ENCODE measurements around the gene SNX3. TPM values are rescaled to one million over a fixed set of nuclear protein-coding genes. Genes with fewer than 3 reads are reported as not detected.
A peak's percentile ranks its signal among the peaks of the same experiment; 100 is the strongest.

SNX3 gene
- total and polyA plus RNA-seq, 2 experiments from 2014 or later: 291 to 359 TPM

GRCh38 chr6:108168090-108168463 is 92.8 kb downstream of the SNX3 start:
- peaks cover 5% of the 10 kb centered on the region for H4K20me1 ChIP-seq (ENCODE audit: insufficient read depth, poor library complexity, severe bottlenecking)
- H3K4me3 ChIP-seq: no peak overlapping the region
- TF ChIP-seq, protein P1, sequence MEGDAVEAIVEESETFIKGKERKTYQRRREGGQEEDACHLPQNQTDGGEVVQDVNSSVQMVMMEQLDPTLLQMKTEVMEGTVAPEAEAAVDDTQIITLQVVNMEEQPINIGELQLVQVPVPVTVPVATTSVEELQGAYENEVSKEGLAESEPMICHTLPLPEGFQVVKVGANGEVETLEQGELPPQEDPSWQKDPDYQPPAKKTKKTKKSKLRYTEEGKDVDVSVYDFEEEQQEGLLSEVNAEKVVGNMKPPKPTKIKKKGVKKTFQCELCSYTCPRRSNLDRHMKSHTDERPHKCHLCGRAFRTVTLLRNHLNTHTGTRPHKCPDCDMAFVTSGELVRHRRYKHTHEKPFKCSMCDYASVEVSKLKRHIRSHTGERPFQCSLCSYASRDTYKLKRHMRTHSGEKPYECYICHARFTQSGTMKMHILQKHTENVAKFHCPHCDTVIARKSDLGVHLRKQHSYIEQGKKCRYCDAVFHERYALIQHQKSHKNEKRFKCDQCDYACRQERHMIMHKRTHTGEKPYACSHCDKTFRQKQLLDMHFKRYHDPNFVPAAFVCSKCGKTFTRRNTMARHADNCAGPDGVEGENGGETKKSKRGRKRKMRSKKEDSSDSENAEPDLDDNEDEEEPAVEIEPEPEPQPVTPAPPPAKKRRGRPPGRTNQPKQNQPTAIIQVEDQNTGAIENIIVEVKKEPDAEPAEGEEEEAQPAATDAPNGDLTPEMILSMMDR (IDR thresholded peaks at IDR 0.05; ENCODE audit: poor library complexity): no peak
- TF ChIP-seq EZH2 (IDR thresholded peaks at IDR 0.05; ENCODE audit: borderline replicate concordance): no peak
- TF ChIP-seq EZH2phosphoT487 (IDR thresholded peaks at IDR 0.05; ENCODE audit: low read depth, severe bottlenecking, unreplicated experiment): no peak
- H2AFZ ChIP-seq: no peak overlapping the region
- no peaks in the 10 kb centered on the region for H3K9me3 ChIP-seq (ENCODE audit: low read depth)
- H3K79me2 ChIP-seq: no peaks in the 10 kb centered on the region
- no peaks in the 10 kb centered on the region for H3K36me3 ChIP-seq (replicated peaks; ENCODE audit: insufficient read depth, low read depth)
- peaks cover 100% of the 10 kb centered on the region for H3K27me3 ChIP-seq
- DNase-seq (ENCODE audit: low spot score): no peak
- WGBS (ENCODE audit: low lambda C conversion rate, missing lambda C conversion rate): 15% methylated on average over 23 of the region's 23 CpGs
- H3K4me2 ChIP-seq: peak overlapping the region; percentile 82
- H3K4me1 ChIP-seq (ENCODE audit: insufficient read depth): peaks cover 50% of the 10 kb centered on the region
- H3K9me2 ChIP-seq (replicated peaks; ENCODE audit: insufficient read depth): no peaks in the 10 kb centered on the region
- no peak overlapping the region for H3K27ac ChIP-seq

- WGBS (ENCODE audit: low lambda C conversion rate, missing lambda C conversion rate): 18% methylated on average over 34 of the region's 35 CpGs
- TF ChIP-seq, protein P1 (IDR thresholded peaks at IDR 0.05; ENCODE audit: poor library complexity): no peak
- peak; percentile 73 for TF ChIP-seq EZH2phosphoT487 (IDR thresholded peaks at IDR 0.05; ENCODE audit: low read depth, severe bottlenecking, unreplicated experiment)
- peak; percentile 40 for TF ChIP-seq EZH2 (IDR thresholded peaks at IDR 0.05; ENCODE audit: borderline replicate concordance)
- H4K20me1 ChIP-seq (ENCODE audit: insufficient read depth, poor library complexity, severe bottlenecking): peaks cover 5% of the 10 kb centered on the region
- peaks cover 50% of the 10 kb centered on the region for H3K4me1 ChIP-seq (ENCODE audit: insufficient read depth)
- no peak overlapping the region for H3K4me3 ChIP-seq
- no peaks in the 10 kb centered on the region for H3K9me2 ChIP-seq (replicated peaks; ENCODE audit: insufficient read depth)
- H3K27ac ChIP-seq: no peak overlapping the region
- H3K36me3 ChIP-seq (replicated peaks; ENCODE audit: insufficient read depth, low read depth): no peaks in the 10 kb centered on the region
- no peaks in the 10 kb centered on the region for H3K79me2 ChIP-seq
- peaks cover 100% of the 10 kb centered on the region for H3K27me3 ChIP-seq
- H2AFZ ChIP-seq: no peak overlapping the region
- peak overlapping the region; percentile 82 for H3K4me2 ChIP-seq
- no peak for DNase-seq (ENCODE audit: low spot score)
- H3K9me3 ChIP-seq (ENCODE audit: low read depth): no peaks in the 10 kb centered on the region
These were observed 93.3 kb downstream of the SNX3 start for GRCh38 chr6:108167449-108168089.

DNA sequence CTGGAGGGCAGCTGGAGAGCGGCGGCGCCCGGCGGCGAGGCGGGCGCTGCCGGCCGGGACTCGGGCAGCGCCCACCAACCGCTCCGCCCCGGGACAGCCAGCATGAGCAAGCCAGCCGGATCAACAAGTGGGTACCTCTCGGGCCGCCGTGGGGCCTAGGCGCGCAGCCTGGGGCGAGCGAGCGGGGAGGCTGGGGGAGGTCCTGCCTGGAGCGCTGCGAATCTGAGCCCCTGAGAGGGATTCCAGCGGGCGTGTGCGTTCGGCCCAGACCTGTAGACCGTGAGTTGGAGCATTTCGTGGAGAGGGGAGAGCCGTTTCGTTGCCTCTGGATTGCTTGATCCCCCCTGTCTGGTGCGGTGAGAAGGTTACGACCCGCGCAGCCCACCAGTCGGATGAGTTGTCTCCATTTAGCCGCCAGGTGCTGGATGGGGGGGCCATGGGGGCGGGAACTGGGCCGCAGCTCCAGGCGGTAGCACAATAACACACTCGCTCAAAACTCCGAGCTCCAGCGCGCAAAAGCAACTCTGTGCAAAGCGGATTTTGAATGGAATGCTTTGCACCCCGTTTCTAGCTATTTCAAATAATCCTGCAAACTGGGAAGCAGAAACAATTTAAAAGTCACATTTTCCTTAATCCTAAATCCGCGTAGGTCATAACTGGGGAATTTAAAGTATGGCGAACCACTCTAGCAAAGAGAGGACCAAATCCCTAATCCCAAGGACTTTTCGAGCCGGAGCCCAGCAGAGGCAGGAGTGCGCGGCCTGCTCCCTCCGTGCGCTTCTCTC is 94.0 kb downstream of the SNX3 start:
- Histone ChIP-seq H3K27me3 (peaks cover 100% of the 10 kb centered on the region), H3K9me2 (replicated peaks; ENCODE audit: insufficient read depth) (no peaks in the 10 kb centered on the region), H3K79me2 (no peaks in the 10 kb centered on the region), H3K4me3 (no peak overlapping the region), H3K9me3 (ENCODE audit: low read depth) (no peaks in the 10 kb centered on the region), H2AFZ (no peak overlapping the region), H4K20me1 (ENCODE audit: insufficient read depth, poor library complexity, severe bottlenecking) (peaks cover 5% of the 10 kb centered on the region), H3K36me3 (replicated peaks; ENCODE audit: insufficient read depth, low read depth) (no peaks in the 10 kb centered on the region), H3K4me1 (ENCODE audit: insufficient read depth) (peaks cover 50% of the 10 kb centered on the region), H3K27ac (no peak overlapping the region), H3K4me2 (peak overlapping the region; percentile 82)
- 4% methylated on average over 57 of the region's 58 CpGs for WGBS (ENCODE audit: low lambda C conversion rate, missing lambda C conversion rate)
- TF ChIP-seq, protein P1 (IDR thresholded peaks at IDR 0.05; ENCODE audit: poor library complexity): no peak
- no peak for TF ChIP-seq EZH2phosphoT487 (IDR thresholded peaks at IDR 0.05; ENCODE audit: low read depth, severe bottlenecking, unreplicated experiment)
- no peak for TF ChIP-seq EZH2 (IDR thresholded peaks at IDR 0.05; ENCODE audit: borderline replicate concordance)
- no peak for DNase-seq (ENCODE audit: low spot score)
